Mucosa of descending colon (tissue), 3 donors: ENCODE measurements around the gene BAIAP2. TPM values are rescaled to one million over a fixed set of nuclear protein-coding genes. Genes with fewer than 3 reads are reported as not detected.

Experiments
- ATAC-seq: fragments of 200-7000 bp; cut with Tn5 transposase; one replicate; pipeline ENCODE4 v1.9.1; 2020; ENCODE audit warnings: mild to moderate bottlenecking, moderate library complexity
- DNase-seq, 3 donors: peaks; one replicate each; pipeline ENCODE4 v3.0.0-alpha.2; 2020
- H3K36me3 ChIP-seq: fragments of 200-600 bp; one replicate; pipeline ENCODE4 v1.8.0; 2021; ENCODE audit warnings: low read depth, mild to moderate bottlenecking
- H3K4me1 ChIP-seq: fragments of 200-600 bp; one replicate; pipeline ENCODE4 v1.8.0; 2021; ENCODE audit warnings: low read depth, mild to moderate bottlenecking
- H3K4me3 ChIP-seq: fragments of 200-600 bp; one replicate; pipeline ENCODE4 v1.8.0; 2021; ENCODE audit warnings: mild to moderate bottlenecking
- H3K9me3 ChIP-seq: fragments of 200-600 bp; one replicate; pipeline ENCODE4 v1.8.0; 2021; ENCODE audit warnings: mild to moderate bottlenecking
- CTCF ChIP-seq: fragments of 200-600 bp; IDR thresholded peaks from one replicate; pipeline ENCODE4 v1.8.0; 2022; ENCODE audit warnings: antibody characterized with exemption, mild to moderate bottlenecking
- intact Hi-C, 2 donors: fragments of 100-400 bp; cut with DNase I in 1 of 2; cut with micrococcal nuclease in 1 of 2; formaldehyde crosslinking; loops; one replicate each; pipeline versions ENCODE4 v1.11.0 to v1.11.1; 2022; cut with DNase I, micrococcal nuclease
- total RNA-seq, 3 donors: library from RNA; stranded (reverse); fragmentation: NEBNext Ultra II Directional in 2 of 3; extraction: Animal tissue kit (Norgen Biotek cat#: 25700) in 2 of 3; gene quantifications; one replicate each; pipeline versions ENCODE4 v1.2.1 to v1.2.4, GENCODE V29; 2021 to 2023
- donor health status: DM: no; HTN: no; CAD: no; lungs with moderate emphysema.
- donor health status: DM: no; HTN: no; CAD: no.
- donor health status: DM: no; HTN: yes; CAD: no.

BAIAP2 gene
- total RNA-seq, 3 donors from 2014 or later, result 11.6 to 76.7 (median 19.4) TPM

GRCh38 chr17:81102352-81102751 lies 67.4 kb downstream of the BAIAP2 start:
- Histone ChIP-seq H3K9me3 (no peaks in the 10 kb centered on the region), H3K4me1 (peaks cover 9% of the 10 kb centered on the region), H3K36me3 (no peaks in the 10 kb centered on the region), H3K4me3 (no peak overlapping the region)
- ATAC-seq (no peak), DNase-seq (no peak)
- intact Hi-C loops, result loop anchor here (5.0 kb wide), 2 partner anchors 75 to 110 kb away; partner anchors contain the start of gene CHMP6 (in 1 of the 2)
- no peak for TF ChIP-seq CTCF

- H3K36me3 ChIP-seq, result no peaks in the 10 kb centered on the region
- no peak for TF ChIP-seq CTCF
- intact Hi-C loops, result loop anchor here (5.0 kb wide), 2 partner anchors 76 to 111 kb away; partner anchors contain the start of gene CHMP6 (in 1 of the 2)
- H3K4me3 ChIP-seq, result no peak overlapping the region
- no peak for DNase-seq
- H3K9me3 ChIP-seq, result no peaks in the 10 kb centered on the region
- peaks cover 6% of the 10 kb centered on the region for H3K4me1 ChIP-seq
- no peak for ATAC-seq
Observed at GRCh38 chr17:81102869-81103268, 67.9 kb downstream of the BAIAP2 start.

- Histone ChIP-seq H3K4me3 (no peak overlapping the region), H3K9me3 (no peaks in the 10 kb centered on the region), H3K36me3 (no peaks in the 10 kb centered on the region), H3K4me1 (peaks cover under 1% of the 10 kb centered on the region)
- DNase-seq (no peak), ATAC-seq (no peak)
- TF ChIP-seq CTCF, result no peak
- intact Hi-C loops, result loop anchor here (5.0 kb wide), 2 partner anchors 76 to 111 kb away; partner anchors contain the start of gene CHMP6 (in 1 of the 2)
Observed at GRCh38 chr17:81103379-81103778, 68.4 kb downstream of the BAIAP2 start.

GRCh38 chr17:81106716-81107115 lies 71.8 kb downstream of the BAIAP2 start:
- H3K4me3 ChIP-seq, result no peak overlapping the region
- H3K9me3 ChIP-seq, result no peaks in the 10 kb centered on the region
- H3K36me3 ChIP-seq, result no peaks in the 10 kb centered on the region
- DNase-seq (no peak), ATAC-seq (no peak)
- no peaks in the 10 kb centered on the region for H3K4me1 ChIP-seq
- TF ChIP-seq CTCF, result no peak
- intact Hi-C loops, result no loop called here

GRCh38 chr17:81108220-81108619 lies 73.3 kb downstream of the BAIAP2 start:
- no peaks in the 10 kb centered on the region for H3K4me1 ChIP-seq
- TF ChIP-seq CTCF, result no peak
- ATAC-seq (no peak), DNase-seq (no peak)
- no peaks in the 10 kb centered on the region for H3K36me3 ChIP-seq
- no peaks in the 10 kb centered on the region for H3K9me3 ChIP-seq
- no peak overlapping the region for H3K4me3 ChIP-seq
- intact Hi-C loops, result no loop called here

GRCh38 chr17:81109957-81110356 lies 75.0 kb downstream of the BAIAP2 start:
- Histone ChIP-seq H3K9me3 (no peaks in the 10 kb centered on the region), H3K36me3 (no peaks in the 10 kb centered on the region), H3K4me3 (no peak overlapping the region), H3K4me1 (no peaks in the 10 kb centered on the region)
- DNase-seq (no peak), ATAC-seq (no peak)
- no peak for TF ChIP-seq CTCF
- intact Hi-C loops, result no loop called here
